Immature natural killer cell (primary cell): ENCODE measurements around the gene EDC3. TPM values are rescaled to one million over a fixed set of nuclear protein-coding genes. Genes with fewer than 3 reads are reported as not detected.
A peak's percentile ranks its signal among the peaks of the same experiment; 100 is the strongest.
"Not testable (repeated sequence)": the region's sequence is repeated elsewhere in the genome, so short reads cannot be mapped to it uniquely, and the experiment has no call there.

Experiments
- DNase-seq, 3 donors: peaks; one replicate each; pipeline ENCODE4 v3.0.0; 2022; ENCODE audit warnings: mixed read lengths in 1 of 3
- H3K27ac Mint-ChIP-seq, 6 donors: one replicate each; pipeline ENCODE4 v1.8.0; 2020; ENCODE audit warnings: mixed read lengths in 6 of 6, mild to moderate bottlenecking in 5 of 6, inconsistent platforms in 4 of 6, moderate library complexity in 3 of 6
- H3K27me3 Mint-ChIP-seq, 3 donors: one replicate each; pipeline ENCODE4 v1.8.0; 2020 to 2021; ENCODE audit warnings: low read depth in 3 of 3, mild to moderate bottlenecking in 3 of 3, mixed read lengths in 3 of 3, moderate library complexity in 3 of 3, inconsistent platforms in 1 of 3
- H3K36me3 Mint-ChIP-seq, 3 donors: one replicate each; pipeline ENCODE4 v1.8.0; 2020; ENCODE audit warnings: mixed read lengths in 3 of 3, inconsistent platforms in 2 of 3, mild to moderate bottlenecking in 2 of 3
- H3K4me1 Mint-ChIP-seq, 2 donors: one replicate each; pipeline ENCODE4 v1.8.0; 2020; ENCODE audit warnings: inconsistent platforms in 2 of 2, mild to moderate bottlenecking in 2 of 2, mixed read lengths in 2 of 2, moderate library complexity in 1 of 2
- H3K4me3 Mint-ChIP-seq, 5 donors: one replicate each; pipeline ENCODE4 v1.8.0; 2020; ENCODE audit warnings: mild to moderate bottlenecking in 5 of 5, mixed read lengths in 5 of 5, inconsistent platforms in 3 of 5, moderate library complexity in 3 of 5
- H3K9me3 Mint-ChIP-seq, 6 donors: one replicate each; pipeline ENCODE4 v1.8.0; 2020; ENCODE audit warnings: mild to moderate bottlenecking in 6 of 6, mixed read lengths in 6 of 6, inconsistent platforms in 4 of 6, moderate library complexity in 3 of 6
- polyA plus RNA-seq, 3 donors: library from polyadenylated mRNA; unstranded; fragments of 300-500 nt; fragmentation: Illumina TruSeq; gene quantifications; one replicate each; pipeline ENCODE4 v1.2.3, GENCODE V29; 2021

EDC3 gene, protein sequence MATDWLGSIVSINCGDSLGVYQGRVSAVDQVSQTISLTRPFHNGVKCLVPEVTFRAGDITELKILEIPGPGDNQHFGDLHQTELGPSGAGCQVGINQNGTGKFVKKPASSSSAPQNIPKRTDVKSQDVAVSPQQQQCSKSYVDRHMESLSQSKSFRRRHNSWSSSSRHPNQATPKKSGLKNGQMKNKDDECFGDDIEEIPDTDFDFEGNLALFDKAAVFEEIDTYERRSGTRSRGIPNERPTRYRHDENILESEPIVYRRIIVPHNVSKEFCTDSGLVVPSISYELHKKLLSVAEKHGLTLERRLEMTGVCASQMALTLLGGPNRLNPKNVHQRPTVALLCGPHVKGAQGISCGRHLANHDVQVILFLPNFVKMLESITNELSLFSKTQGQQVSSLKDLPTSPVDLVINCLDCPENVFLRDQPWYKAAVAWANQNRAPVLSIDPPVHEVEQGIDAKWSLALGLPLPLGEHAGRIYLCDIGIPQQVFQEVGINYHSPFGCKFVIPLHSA
- 10 to 100 TPM; 17.4 to 30.4 (median 26.1) TPM for polyA plus RNA-seq

DNA sequence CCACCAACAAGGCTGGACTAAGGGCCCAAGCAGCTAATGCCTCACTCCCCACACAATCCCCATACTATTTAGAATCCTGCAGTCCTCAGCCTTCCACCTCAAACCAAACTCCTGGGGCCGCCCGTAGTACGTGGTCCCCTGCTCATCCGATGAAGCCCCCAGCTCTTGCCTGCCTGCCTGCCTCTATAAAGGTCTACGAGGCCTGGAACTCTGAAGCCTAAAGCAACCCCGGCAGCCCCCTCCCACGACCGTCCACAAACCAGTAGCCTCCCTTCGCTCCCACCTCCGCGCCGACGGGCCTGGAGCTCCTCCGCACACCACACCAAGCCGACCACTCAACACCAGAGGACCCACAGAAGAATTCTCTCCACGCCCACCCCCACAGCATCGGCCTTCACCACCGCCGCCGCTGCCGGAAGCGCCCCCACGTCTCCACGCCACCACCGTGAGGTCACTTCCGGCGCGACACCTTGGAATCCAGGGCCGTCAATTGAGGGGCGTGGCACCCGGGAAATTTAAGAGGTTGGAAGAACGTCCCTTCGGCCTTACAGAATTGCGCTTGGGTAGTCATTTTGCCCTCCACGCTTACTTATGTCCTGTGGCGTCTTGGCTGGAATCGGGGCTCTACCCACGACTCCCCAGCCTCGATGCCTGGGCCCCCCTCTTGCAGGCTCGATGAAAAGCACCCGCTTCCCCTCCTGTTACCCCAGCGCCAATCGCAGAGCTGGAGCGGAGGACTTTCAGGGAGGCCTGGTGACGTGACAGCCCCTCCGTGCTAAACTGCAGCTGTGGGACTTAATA, at the start of gene EDC3:
Gene EDC3 (minus strand): TSS at position 428 of the 801 bp plus-strand sequence. CDS start 20,900 bp downstream, outside the sequence.
- peak within 1 kb of the TSS; percentile 91 to 100 (median 96) for H3K27ac Mint-ChIP-seq
- peaks cover 5 to 16% (median 16%) of the 10 kb centered on the region in 3 donors for H3K27me3 Mint-ChIP-seq
- H3K36me3 Mint-ChIP-seq = no peaks in the 10 kb centered on the region
- H3K4me1 Mint-ChIP-seq = peaks cover 37 to 49% of the 10 kb centered on the region in 2 donors
- no peaks in the 10 kb centered on the region for H3K9me3 Mint-ChIP-seq
- H3K4me3 Mint-ChIP-seq = peak within 1 kb of the TSS; percentile 93 to 100 (median 99)
- peak; percentile 82 to 87 (median 84) for DNase-seq

DNA sequence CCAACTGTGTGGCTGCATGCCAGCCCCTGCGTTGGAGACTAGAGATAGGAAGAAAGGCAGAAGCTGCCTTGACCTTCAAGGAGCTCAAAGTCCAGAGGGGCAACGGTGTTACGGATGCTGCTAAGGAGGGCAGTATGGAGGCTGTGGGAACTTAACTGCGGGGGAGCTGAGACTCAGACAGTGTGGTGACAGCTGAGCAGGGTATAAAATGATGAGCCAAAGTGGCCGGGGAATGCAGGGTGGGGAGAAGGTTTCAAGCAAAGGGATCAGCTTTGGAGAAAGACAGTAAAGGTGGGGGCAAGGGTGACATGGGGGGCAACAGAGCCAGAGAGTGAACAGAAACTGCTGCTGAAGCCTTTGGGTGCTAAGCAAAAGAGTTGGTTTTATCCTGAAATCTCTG, 46.6 kb upstream of the EDC3 start:
- no peaks in the 10 kb centered on the region for H3K36me3 Mint-ChIP-seq
- no peaks in the 10 kb centered on the region for H3K9me3 Mint-ChIP-seq
- no peak for DNase-seq
- no peak overlapping the region for H3K27ac Mint-ChIP-seq
- peaks cover 5 to 10% (median 8%) of the 10 kb centered on the region in 3 donors for H3K27me3 Mint-ChIP-seq
- no peak overlapping the region for H3K4me3 Mint-ChIP-seq
- H3K4me1 Mint-ChIP-seq = no peaks in the 10 kb centered on the region

DNA sequence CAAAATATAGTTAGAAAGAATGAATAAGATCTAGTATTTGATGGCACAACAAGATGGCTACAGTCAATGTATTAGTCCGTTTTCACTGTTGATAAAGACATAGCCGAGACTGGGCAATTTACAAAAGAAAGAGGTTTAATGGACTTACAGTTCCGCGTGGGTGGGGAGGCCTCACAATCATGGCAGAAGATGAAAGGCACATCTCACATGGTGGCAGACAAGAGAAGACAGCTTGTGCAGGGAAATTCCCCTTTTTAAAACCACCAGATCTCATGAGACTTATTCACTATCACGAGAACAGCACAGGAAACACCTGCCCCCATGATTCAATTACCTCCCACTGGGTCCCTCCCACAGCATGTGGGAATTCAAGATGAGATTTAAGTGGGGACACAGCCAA, 42.4 kb upstream of the EDC3 start:
- peaks cover 7 to 23% (median 9%) of the 10 kb centered on the region in 3 donors for H3K27me3 Mint-ChIP-seq
- not testable (repeated sequence) for H3K4me3 Mint-ChIP-seq

DNA sequence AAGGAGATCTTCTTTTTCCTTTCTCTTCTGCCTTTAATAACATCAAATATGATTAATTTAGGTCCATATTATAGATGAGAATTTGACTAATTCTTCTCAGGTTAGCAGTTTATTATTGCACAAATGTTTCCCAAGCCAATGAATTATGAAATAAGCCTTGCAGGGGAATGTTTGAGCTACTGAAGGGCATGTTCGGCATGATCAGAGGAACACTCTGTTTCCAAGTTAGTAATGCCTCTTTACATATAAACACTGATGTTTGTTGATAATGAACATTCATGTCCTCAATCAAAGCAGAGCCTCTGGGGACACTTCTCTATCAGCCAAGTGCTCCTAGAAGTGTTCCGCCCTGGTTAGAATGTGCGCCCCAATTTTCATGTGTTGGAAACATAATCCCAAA, 39.5 kb upstream of the EDC3 start:
- no peaks in the 10 kb centered on the region for H3K4me1 Mint-ChIP-seq
- H3K4me3 Mint-ChIP-seq = no peak overlapping the region
- H3K36me3 Mint-ChIP-seq = no peaks in the 10 kb centered on the region
- H3K9me3 Mint-ChIP-seq = peaks cover 0 to 1% (median 0%) of the 10 kb centered on the region in 6 donors
- peaks cover 6 to 27% (median 14%) of the 10 kb centered on the region in 3 donors for H3K27me3 Mint-ChIP-seq
- DNase-seq = no peak
- H3K27ac Mint-ChIP-seq = no peak overlapping the region

More for the DNA sequence above, 42.4 kb upstream of the EDC3 start:
- not testable (repeated sequence) for H3K27ac Mint-ChIP-seq, DNase-seq, H3K4me1 Mint-ChIP-seq, H3K9me3 Mint-ChIP-seq, H3K36me3 Mint-ChIP-seq

DNA sequence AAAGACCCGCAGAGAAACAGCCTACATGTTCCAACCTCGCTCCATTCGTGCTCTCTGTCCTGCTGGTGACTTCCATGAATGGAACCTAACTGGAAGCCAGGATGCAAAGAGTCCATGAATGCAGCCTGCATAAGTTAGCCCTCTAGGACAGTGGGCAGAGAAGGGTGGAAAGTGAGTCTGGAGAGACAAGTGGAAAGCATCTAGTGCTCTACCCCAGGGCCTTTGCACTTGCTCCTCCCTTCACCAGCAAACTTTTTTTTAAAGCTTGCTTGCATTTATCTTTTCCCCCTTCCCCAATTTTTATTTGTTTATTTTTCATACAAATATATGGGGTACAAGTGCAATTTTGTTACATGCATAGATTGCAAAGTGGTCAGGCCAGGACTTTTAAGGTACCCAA, 37.4 kb upstream of the EDC3 start:
- Mint-ChIP-seq H3K27ac (no peak overlapping the region), H3K4me3 (no peak overlapping the region), H3K27me3 (peaks cover 8 to 30% (median 12%) of the 10 kb centered on the region in 3 donors), H3K36me3 (no peaks in the 10 kb centered on the region), H3K4me1 (no peaks in the 10 kb centered on the region), H3K9me3 (peaks cover 0 to 1% (median 0%) of the 10 kb centered on the region in 6 donors)
- no peak for DNase-seq

DNA sequence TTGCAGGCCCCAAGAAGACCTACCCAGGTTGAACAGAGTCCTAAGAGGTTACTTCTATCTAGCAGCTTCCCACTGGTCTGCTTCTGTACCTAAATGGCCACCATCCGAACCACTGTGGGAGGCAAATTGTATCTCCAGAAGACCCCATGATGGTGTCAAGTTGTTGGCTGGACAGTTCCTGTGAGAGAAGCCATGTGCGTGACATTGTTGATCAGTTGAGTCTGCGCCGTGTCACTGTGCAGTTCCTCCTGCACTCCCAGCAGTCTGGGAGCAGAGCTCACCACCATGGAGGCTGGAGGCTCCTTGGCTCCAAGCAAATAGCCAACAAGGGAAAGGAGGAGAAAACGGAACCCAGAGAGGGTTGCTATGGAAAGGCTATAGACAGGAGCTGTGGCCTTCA, 37.0 kb upstream of the EDC3 start:
- H3K4me3 Mint-ChIP-seq = no peak overlapping the region
- DNase-seq = no peak

DNA sequence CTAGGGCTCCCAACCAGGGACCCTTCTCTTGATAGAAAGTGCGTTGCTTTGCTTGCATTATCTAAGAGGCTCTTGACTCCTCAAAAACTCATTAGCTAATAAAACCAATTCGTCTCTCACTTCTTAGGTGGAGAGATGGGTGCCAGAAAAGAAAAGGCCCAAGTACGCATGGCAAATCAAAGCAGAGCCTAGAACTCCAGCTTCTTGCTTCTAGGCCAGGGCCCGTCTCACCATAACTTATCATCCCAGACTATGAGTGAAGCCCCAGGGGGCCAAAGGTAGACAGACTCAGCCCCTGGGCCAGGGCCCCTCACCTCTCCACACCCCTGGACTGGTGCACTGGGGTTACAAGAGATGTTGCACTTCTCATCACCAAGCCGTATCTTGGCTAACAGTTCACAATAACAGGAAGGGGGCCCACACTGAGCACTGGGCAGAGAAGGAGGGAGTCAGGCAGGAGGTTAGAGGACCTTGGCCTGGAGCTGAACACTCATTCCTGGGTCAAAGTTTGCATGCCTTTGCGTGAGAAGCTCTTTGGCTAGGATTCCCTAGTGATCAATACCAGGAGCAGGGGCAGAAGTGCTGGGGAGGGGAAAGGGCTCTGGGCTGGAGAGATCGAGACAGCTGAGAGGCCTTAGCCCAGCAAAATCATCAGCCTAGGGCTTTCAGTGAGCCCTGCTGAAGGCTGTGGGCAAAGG, 34.9 kb upstream of the EDC3 start:
- H3K27me3 Mint-ChIP-seq = peaks cover 6 to 30% (median 10%) of the 10 kb centered on the region in 3 donors
- H3K4me3 Mint-ChIP-seq = no peak overlapping the region
- peaks cover 8 to 9% of the 10 kb centered on the region in 2 donors for H3K4me1 Mint-ChIP-seq
- no peaks in the 10 kb centered on the region for H3K36me3 Mint-ChIP-seq
- no peak overlapping the region for H3K27ac Mint-ChIP-seq
- no peak for DNase-seq
- no peaks in the 10 kb centered on the region for H3K9me3 Mint-ChIP-seq

More for the DNA sequence above, 37.0 kb upstream of the EDC3 start:
- no peaks in the 10 kb centered on the region for H3K36me3 Mint-ChIP-seq
- H3K4me1 Mint-ChIP-seq = no peaks in the 10 kb centered on the region
- peaks cover 8 to 32% (median 12%) of the 10 kb centered on the region in 3 donors for H3K27me3 Mint-ChIP-seq
- peaks cover 0 to 1% (median 0%) of the 10 kb centered on the region in 6 donors for H3K9me3 Mint-ChIP-seq
- H3K27ac Mint-ChIP-seq = no peak overlapping the region

DNA sequence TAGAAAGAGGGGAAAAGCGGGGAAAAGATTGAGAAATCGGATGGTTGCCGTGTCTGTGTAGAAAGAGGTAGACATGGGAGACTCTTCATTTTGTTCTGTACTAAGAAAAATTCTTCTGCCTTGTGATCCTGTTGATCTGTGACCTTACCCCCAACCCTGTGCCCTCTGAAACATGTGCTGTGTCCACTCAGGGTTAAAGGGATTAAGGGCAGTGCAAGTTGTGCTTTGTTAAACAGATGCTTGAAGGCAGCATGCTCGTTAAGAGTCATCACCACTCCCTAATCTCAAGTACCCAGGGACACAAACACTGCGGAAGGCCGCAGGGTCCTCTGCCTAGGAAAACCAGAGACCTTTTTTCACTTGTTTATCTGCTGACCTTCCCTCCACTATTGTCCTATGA, 33.5 kb upstream of the EDC3 start:
- not testable (repeated sequence) for H3K9me3 Mint-ChIP-seq, H3K27ac Mint-ChIP-seq, H3K4me3 Mint-ChIP-seq, DNase-seq, H3K36me3 Mint-ChIP-seq
- H3K27me3 Mint-ChIP-seq = peaks cover 6 to 27% (median 10%) of the 10 kb centered on the region in 3 donors
- peaks cover 9 to 12% of the 10 kb centered on the region in 2 donors for H3K4me1 Mint-ChIP-seq

DNA sequence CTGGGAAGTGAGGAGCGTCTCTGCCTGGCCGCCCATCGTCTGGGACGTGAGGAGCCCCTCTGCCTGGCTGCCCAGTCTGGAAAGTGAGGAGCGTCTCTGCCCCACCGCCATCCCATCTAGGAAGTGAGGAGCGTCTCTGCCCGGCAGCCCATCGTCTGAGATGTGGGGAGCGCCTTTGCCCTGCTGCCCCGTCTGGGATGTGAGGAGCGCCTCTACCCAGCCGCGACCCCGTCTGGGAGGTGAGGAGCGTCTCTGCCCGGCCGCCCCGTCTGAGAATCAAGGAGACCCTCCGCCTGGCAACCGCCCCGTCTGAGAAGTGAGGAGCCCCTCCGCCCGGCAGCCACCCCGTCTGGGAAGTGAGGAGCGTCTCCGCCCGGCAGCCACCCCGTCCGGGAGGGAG, 32.9 kb upstream of the EDC3 start:
- not testable (repeated sequence) for H3K4me3 Mint-ChIP-seq, H3K9me3 Mint-ChIP-seq, H3K27ac Mint-ChIP-seq, H3K36me3 Mint-ChIP-seq, DNase-seq
- Mint-ChIP-seq H3K27me3 (peaks cover 6 to 26% (median 8%) of the 10 kb centered on the region in 3 donors), H3K4me1 (peaks cover 9 to 12% of the 10 kb centered on the region in 2 donors)

DNA sequence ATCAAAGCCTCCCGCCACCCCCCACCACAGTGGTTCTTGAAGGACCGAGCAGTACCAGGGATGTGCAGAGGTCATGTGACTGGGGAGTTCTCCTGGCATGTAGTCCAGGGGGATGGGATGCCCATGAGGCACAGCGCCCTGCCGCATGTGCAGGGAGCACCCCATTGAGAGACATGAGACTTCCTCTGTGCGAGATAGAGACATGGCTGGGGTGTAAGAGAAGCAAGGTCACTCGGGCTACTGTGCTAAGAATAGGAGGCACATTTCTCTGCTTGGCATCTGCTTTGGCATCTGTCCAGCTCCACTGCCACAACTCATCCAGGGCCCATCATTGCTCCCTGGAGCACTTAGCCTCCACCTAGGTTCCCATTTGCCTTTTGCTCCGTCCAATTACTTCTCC, 31.9 kb upstream of the EDC3 start:
- peaks cover 9 to 12% of the 10 kb centered on the region in 2 donors for H3K4me1 Mint-ChIP-seq
- H3K4me3 Mint-ChIP-seq = peak overlapping the region in 3 of 5 donors; percentile 40 to 69 (median 67)
- no peaks in the 10 kb centered on the region for H3K36me3 Mint-ChIP-seq
- peaks cover 6 to 30% (median 10%) of the 10 kb centered on the region in 3 donors for H3K27me3 Mint-ChIP-seq
- no peaks in the 10 kb centered on the region for H3K9me3 Mint-ChIP-seq
- no peak for DNase-seq
- no peak overlapping the region for H3K27ac Mint-ChIP-seq

DNA sequence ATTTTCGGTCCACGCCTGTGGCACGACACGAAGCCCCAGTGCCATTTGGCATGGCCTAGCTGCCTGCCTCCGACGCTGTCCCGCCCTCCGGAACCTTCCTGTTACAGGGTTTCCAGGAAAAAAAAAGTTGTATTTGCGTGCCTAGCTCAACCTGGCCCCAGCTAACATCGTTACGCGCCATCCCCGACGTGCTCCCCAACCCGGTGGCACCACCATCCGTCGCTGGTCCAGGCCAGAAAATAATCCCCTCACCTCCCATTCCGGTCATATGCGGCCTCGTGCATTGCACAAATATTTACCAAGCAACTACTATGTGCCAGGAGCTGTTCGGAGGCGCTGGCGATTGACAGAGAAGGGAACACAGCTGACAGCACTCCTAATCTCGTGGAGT, 30.9 kb upstream of the EDC3 start:
- DNase-seq = no peak
- no peaks in the 10 kb centered on the region for H3K36me3 Mint-ChIP-seq
- H3K27me3 Mint-ChIP-seq = peaks cover 6 to 25% (median 7%) of the 10 kb centered on the region in 3 donors
- peak overlapping the region in 1 of 6 donors; percentile 50 for H3K27ac Mint-ChIP-seq
- H3K4me1 Mint-ChIP-seq = peaks cover 9 to 12% of the 10 kb centered on the region in 2 donors
- no peaks in the 10 kb centered on the region for H3K9me3 Mint-ChIP-seq
- peak overlapping the region; percentile 53 to 80 (median 76) for H3K4me3 Mint-ChIP-seq

DNA sequence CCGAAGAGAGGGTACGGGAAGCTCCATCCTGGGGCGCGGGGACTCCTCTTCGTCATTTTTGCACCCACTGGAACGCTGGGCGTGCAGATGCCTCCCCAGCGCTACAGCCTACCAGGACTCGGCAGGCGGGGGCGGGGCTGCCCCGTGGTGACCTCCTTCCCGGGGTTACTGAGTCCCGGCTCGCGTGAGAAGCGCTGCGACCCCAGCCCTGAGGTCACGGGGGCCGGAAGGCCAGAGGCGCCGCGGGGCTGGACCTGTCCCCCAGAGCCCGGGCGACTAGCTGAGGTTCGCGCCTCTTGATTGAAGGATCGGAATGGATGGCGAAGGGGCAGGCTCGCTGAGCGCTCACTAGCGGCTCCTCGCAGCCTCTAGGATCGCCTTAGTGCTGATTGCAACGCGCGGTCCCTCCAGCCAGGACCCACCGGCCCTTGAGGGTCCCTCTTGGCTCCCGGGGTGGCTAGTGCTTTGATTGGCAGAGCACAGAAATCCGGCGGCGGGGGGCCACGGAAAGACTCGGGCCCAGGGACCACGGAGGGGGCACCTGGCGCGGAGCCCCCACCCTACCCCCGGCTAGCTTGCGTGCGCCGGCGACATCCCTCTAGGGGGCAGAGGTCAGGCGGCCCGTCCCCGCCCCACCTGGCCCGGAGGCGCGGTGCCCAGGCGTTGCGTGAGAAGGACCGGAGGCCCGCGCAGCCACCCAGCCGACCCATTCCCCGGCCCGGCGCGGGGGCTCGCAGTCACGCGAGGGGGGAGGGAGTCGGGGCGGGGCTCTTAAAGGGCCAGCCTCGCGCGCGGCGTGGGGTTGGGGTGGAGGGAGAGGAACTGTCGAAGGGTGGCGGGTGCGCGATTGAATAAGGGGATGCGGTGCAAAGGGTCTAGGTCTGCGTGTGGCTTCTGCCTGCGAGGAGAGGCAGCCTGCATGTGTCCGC, 30.3 kb upstream of the EDC3 start:
- Mint-ChIP-seq H3K36me3 (no peaks in the 10 kb centered on the region), H3K9me3 (no peaks in the 10 kb centered on the region), H3K27me3 (peaks cover 4 to 22% (median 6%) of the 10 kb centered on the region in 3 donors), H3K4me3 (peak overlapping the region; percentile 53 to 80 (median 76)), H3K4me1 (peaks cover 9 to 12% of the 10 kb centered on the region in 2 donors), H3K27ac (peak overlapping the region in 1 of 6 donors; percentile 50)
- peak; percentile 23 to 26 (median 24) for DNase-seq
